NCI-H446 treated with DMSO at 0.1 percent for 48 hours (cell line): ENCODE data around the gene MAP3K19.
"Not testable (repeated sequence)": the region's sequence is repeated elsewhere in the genome, so short reads cannot be mapped to it uniquely, and the experiment has no call there.

Experiments used
- DNase-seq: peaks from one replicate; lab custom pipeline; 2025; lab: John Stamatoyannopoulos, UW

Gene MAP3K19, protein sequence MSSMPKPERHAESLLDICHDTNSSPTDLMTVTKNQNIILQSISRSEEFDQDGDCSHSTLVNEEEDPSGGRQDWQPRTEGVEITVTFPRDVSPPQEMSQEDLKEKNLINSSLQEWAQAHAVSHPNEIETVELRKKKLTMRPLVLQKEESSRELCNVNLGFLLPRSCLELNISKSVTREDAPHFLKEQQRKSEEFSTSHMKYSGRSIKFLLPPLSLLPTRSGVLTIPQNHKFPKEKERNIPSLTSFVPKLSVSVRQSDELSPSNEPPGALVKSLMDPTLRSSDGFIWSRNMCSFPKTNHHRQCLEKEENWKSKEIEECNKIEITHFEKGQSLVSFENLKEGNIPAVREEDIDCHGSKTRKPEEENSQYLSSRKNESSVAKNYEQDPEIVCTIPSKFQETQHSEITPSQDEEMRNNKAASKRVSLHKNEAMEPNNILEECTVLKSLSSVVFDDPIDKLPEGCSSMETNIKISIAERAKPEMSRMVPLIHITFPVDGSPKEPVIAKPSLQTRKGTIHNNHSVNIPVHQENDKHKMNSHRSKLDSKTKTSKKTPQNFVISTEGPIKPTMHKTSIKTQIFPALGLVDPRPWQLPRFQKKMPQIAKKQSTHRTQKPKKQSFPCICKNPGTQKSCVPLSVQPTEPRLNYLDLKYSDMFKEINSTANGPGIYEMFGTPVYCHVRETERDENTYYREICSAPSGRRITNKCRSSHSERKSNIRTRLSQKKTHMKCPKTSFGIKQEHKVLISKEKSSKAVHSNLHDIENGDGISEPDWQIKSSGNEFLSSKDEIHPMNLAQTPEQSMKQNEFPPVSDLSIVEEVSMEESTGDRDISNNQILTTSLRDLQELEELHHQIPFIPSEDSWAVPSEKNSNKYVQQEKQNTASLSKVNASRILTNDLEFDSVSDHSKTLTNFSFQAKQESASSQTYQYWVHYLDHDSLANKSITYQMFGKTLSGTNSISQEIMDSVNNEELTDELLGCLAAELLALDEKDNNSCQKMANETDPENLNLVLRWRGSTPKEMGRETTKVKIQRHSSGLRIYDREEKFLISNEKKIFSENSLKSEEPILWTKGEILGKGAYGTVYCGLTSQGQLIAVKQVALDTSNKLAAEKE (N-terminal part only)

DNA sequence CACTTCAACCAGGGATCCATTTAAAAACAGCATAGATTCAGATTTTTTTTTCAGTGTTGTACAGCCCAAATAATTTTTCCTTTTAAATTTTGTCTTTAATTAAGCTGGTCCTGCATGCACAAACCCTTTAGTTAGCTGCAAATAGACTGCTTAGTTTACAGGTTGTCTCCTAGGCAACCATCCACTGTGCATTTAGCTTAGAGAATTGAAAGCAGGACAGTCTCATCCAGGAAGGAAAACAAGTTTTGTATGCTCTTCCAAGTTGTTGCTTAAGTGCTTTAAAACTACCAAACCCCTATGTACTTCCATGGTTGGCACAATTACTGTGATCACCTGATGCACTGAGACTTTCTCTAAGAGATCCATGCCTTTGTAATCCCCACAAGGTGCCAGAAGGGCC, at the start of gene MAP3K19:
Gene MAP3K19, minus strand, starts transcription at position 148 of the 400 bp plus-strand sequence. CDS start 22,800 bp downstream, outside the sequence.
- DNase-seq: no peak

DNA sequence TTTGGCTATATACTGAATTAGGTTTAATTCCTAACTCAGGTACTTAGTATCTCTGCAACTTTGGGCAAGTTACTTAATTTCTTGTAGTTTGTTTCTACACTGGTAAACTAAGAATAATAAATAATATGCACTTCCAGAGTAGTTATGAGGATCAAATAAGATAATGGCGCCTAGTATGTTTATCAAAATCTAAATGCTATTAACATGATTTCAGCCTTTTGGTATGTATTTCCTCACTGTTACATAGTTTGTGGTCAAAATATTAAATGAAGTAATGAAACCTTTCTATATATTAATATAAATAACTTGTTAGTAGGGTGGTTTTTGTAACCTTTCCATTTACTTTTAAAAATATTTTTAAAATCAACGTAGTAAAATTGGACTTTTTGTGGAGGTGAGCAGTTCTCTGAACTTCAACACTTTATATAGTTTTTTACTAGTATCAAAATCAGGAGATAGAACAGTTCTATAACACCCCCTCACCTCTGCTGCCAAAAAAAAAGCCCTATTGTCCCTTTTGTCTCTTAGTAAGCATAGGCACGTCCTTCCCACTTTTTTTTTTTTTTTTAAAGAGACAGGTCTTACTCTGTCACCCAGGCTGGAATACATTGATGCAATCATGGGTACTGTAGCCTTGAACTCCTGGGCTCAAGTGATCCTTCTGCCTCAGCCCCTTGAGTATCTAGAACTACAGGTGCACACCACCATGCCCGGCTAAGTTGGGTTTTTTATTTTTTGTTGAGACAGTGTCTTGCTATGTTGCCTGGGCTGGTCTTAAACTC, 49.6 kb upstream of the MAP3K19 start:
- no peak for DNase-seq

DNA sequence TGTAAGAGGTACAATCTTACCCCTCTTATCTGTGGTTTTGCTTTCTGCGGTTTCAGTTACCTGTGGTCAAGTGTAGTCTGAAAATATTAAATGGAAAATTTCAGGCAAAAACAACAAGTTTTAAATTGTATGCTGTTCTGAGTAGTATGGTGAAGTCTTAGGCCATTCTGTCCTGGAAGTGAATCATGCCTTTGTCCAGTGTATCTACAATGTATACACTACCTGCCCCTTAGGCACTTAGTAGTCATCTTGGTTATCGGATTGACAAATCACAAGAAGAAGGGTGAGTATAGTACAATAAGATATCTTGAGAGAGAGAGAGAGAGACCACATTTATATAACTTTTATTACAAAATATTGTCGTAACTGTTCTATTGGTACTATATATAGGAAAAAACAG, 48.3 kb upstream of the MAP3K19 start:
- DNase-seq: no peak

DNA sequence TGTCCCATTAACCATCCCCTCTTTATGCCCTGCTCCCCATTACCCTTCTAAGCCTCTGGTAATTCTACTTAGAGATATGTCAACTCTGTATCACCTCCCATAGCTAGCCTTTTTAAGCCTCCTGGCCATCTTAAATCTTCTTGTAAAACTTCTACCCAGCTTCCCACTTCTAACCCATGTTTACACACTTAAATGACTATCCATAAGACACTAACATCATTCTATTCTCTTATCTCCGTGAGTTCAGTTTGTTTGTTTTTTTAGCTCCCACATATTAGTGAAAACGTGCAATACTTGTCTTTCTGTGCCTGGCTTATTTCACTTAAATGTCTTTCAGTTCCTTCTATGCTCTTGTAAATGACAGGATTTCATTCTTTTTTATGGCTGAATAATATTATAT, 47.3 kb upstream of the MAP3K19 start:
- no peak for DNase-seq

DNA sequence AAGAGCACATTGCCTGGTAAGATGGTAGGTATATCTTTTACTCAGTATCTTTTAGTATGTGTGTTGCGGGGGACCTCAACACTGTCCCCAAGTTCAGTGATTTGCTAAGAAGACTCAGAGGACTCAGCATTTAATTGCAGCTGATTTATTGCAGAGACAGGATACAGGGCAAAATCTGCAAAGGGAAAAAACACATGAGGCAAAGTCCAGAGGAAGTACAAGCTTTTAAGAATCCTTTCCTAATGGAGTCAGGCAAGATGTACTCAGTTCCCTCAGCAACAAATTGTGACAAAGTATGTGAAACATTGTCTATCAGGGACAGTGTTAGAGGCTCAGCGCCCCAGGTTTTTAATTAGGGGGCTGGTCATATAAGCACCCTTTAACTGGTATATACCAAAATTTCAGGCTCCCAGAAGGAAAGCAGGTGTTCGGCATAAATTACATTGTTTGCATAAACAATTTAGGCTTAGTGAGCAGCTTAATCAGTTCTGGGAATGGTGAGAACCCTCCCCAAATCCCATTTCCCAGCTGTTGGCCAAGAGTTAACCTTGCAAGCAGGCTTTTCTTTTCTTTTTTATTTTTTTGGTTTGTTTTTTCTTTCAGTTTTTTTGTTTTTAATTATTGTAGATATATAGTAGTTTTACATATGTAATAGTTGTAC, 46.6 kb upstream of the MAP3K19 start:
- no peak for DNase-seq

DNA sequence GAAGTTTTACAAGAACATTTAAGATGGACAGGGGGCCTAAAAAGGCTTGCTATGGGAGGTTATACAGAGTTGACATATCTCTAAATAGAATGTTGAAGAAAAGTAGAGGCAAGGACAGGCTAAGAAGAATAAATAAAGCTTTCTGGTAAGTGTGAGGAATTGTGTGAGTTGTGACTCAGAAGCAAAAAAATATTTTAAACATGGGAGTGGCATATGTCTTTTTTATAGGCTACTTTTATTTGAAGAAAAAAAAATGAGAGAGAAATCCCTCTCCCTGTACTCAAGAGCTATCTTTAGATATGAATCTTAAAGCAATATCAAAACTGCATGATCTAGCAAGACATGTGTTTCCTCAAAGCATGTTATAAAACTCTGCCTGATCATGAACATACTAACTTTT, 45.9 kb upstream of the MAP3K19 start:
- no peak for DNase-seq

DNA sequence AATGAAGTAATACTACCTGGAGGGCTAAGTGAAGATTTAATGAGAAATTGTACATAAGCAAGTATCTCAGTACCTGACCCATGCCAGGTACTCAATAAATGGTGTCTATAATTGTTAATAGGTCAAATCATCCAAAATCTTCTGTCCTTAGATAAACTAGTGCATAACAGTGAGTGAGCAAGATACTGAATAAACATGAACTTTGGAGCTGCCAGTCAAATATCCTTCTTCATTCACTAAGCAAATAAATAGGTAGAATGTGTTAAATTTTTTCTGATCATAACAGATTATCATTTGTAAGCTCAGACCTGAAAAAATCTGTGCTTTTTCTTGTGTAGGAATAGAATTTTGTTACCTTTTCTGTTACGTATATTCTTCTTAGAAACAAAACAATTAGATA, 44.4 kb upstream of the MAP3K19 start:
- no peak for DNase-seq

DNA sequence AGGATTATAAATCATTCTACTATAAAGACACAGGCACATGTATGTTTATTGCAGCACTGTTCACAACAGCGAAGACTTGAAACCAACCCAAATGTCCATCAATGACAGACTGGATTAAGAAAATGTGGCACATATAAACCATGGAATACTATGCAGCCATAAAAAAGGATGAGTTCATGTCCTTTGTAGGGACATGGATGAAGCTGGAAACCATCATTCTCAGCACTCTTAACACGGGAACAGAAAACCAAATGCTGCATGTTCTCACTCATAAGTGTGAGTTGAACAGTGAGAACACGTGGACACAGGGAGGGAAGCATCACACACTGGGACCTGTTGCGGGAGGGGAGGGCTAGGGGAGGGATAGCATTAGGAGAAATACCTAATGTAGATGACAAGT, 42.4 kb upstream of the MAP3K19 start:
- not testable (repeated sequence) for DNase-seq

DNA sequence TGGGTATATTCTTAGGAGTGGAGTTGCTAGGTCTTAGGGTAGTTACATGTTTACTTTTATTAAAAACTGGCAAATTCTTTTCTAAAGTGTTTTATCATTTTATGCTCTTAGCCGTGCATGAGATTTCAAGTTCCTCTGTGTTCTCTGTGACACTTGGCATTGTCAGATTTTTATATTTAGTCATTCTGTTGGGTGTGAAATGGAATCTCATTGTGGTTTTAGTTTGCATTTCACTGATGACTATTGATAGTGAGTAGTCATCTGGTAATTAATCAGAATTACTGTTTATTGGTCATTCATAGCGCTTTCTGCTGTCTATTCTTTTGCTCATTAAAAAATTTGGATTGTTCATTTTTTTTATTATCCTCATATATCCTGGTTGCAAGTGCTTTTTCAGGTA, 39.0 kb upstream of the MAP3K19 start:
- DNase-seq: no peak

DNA sequence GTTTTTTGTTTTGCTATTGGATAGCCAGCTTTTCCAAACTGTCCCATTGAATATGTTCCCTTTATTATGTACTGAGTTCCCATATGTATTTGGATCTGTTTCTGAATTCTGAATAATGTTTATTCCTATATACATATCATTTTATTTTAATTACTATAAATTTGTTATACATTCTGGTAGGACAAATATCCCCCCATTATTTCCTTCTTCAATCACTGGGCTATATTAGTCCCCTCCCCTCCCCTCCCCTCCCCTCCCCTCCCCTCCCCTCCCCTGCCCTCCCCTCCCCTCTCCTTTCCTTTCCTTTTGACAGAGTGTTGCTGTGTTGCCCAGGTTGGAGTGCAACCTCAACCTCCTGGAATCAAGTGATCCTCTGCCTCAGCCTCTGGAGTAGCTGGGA, 31.2 kb upstream of the MAP3K19 start:
- DNase-seq: no peak

DNA sequence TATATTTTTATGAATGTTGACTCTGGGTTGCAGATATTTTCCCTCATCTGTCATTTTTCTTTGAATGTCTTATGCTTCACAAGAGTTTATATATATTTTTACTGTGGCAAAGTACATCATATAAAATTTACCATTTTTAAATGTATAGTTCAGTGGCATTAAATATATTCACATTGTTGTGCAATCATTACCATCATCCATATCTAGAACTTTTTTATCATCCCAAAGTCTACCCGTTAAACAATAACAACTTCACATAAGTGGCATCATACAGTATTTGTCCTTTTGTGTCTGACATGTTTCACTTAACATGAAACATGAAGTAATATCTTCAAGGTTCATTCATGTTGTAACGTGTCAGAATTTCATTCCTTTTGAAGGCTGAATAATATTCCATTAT, 29.3 kb upstream of the MAP3K19 start:
- no peak for DNase-seq

DNA sequence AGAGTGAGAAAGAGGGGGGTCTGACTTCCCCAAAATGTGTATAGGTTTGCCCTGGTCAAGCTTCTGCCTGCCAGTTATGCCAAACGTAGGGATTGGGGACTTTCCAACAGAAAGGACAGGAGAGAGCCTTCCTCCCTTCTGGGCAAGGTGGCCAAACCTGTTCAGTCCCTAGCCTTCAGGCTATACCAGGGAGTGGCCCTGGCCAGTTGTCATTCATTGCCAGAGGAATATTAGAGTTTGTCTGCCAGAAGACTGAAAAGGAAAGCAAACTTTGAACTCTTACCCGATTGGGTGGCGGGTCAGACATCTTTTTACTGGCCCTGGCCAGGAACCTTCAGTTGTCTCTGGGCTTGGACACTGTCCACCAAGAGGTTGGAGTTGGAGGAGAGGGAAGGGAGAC, 27.0 kb upstream of the MAP3K19 start:
- no peak for DNase-seq

DNA sequence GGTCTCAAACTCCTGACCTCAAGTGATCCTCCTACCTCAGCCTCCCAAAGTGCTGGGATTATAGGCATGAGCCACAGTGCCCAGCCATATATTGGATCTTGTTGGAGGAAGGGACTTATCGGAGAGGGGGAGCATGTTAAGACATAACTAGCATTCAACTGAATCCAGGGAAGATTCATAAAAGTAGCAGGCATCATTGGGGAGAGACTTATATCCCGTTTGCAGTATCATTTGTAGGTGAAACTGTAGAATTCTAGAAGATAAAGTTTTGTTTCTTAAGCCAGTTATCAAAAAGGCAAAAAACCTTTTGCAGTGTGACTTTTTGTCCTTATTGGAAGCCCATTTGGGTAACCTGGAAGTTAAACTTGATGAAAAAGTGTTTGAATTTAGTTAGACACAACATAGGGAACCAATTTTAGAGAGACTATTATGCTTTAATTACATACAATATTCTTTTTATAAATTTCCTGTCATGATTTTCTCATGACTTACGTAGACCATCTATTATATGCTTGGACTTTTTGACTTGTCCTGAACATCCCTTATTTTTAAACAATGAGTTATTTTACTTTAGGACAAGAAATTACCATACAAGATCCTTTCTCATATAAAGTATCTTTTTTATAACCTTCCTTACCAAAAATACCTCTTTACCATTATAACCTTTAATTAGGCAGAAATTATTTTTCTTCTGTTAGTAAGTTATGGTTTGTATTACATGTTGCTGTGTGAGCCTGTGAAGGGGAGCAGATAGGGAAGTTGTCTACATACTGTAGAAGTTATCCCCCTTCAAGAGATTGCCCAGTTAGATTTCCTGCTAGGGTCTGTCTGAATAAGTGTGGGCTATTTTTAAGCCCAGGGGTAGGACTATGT, 25.1 kb upstream of the MAP3K19 start:
- DNase-seq: no peak

DNA sequence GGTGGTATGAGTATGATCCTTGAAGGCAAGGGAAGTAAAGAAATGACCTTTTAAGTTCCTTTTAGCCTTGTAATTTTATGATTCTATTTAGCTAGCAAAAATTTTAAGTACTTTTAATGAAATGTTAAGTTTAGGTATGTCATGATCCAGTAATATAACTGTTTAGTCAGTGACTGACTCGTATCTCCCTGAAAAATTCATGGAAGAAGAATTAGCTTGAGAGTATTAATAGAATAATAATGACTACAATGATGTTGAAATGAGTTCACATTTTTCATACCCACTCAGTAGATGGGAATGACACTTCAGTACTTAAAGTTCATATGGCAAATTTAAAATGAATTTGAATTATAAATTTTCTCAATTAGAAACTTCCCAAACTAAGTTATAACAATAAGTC, 19.5 kb upstream of the MAP3K19 start:
- DNase-seq: no peak

DNA sequence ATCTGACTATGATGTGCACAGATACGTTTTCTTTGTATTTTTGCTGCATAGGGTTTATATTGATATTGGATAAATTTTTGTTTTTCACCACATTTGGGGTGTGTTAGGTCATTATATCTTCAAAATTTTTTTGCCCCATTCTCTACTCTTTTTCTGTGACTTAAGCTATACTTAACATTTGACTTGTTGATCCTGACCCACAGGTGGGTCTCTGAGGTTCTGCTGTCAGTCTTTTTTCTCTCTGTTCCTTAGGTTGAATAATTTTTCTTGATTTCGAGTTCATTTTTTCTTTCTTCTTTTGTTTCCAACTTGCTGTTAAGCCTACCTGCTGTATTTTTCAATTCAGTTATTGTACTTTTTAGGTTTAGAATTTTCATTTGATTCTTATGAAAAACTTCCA, 16.9 kb upstream of the MAP3K19 start:
- no peak for DNase-seq

DNA sequence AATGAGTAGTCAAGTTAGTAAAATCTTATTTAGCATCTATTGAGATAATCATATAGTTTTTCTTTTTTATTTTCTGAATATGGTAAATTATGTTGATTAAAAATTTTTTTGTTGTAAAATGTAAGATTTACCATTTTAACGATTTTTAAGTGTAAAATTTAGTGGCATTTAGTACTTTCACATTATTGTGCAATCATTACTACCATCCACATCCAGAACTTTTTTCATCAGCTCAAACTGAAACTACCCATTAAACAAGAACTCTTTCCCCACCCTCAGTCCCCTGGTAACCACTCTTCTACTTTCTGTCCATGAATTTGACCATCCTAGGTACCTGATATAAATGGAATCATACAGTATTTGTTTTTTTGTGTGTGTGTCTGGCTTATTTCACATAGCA, 16.0 kb upstream of the MAP3K19 start:
- no peak for DNase-seq

DNA sequence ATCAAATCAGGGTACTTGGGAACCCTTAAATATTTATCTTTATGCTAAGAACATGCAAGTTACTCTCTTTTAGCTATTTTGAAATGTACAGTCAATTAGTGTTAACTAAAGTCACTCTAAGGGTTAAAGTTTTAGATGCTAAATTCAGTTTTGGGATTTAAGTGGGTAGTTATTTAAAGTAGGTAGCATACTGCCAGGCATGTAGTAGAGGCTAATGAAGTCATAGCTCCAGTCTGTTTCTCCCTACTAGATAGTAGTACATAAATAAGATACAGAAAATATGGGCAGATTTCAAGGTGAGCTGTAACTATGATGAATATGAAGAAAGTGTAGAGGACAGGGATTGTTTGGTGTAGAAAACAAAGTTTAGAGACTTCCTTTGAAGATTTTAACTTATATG, 12.3 kb upstream of the MAP3K19 start:
- no peak for DNase-seq

DNA sequence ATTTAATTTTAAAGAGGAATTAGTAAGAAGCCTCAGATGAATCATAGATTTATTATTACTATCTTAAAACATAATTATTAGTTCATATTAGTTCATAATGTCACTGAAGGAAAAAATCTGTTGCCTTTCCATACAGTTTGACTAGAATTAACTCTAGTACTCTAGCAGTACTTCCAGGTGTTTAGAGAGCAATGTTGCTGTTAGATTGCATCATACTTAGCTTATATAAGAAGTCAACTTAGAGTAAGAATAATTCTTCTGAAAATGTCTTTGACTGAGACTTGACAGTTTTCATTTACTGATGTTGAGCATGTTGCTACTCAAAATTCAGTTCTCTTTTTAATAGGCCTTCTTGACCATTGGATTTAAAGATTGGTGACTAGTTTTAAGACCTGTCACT, 9.5 kb upstream of the MAP3K19 start:
- DNase-seq: no peak

DNA sequence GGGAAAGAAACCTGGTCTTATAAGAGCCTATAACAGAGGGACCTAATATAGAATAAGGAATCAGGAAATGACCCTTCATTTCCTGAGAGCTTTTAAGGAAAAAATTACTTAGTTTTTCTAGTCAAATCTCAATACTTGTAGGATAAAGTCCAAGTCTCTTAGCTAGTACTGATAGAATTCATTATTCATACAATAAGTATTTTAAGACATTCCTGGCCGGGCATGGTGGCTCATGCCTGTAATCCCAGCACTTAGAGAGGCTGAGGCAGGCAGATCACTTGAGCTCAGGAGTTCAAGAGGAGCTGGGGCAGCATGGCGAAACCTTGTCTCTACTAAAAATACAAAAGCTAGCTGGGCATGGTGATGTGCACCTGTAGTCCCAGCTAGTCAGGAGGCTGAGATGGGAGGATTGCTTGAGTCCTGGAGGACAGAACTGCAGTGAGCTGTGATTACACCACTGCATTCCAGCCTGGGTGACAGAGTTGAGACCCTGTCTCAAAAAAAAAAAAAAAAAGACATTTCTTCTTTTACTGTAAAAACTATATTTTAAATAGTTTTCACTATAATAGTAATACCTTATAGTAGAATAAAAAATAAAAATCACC, 8.0 kb upstream of the MAP3K19 start:
- DNase-seq: no peak

DNA sequence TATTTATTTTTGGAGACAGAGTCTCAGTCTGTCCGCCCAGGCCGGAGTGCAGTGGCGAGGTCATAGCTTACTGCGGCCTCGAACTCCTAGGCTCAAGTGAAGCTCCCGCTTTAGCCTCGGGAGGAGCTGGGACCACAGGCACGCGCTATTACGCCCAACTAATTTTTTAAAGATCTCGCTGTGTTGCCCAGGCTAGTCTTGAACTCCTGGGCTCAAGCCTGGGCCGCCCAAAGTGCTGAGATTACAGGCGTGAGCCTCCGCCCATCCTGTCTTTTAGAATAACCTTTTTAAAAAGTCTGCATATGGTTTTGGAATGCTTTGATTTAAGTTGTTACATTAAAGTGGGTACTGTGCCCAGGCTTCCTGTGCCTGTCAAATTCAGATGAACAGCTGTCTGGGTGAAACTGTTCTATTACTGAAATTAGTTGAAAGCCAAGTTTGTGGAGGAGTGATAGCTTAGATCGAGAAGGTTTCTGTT, 5.8 kb upstream of the MAP3K19 start:
- no peak for DNase-seq
